ENCODE measurements around the gene BACE2.

- TF ChIP-seq EZH2 (IDR thresholded peaks at IDR 0.05; ENCODE audit: borderline replicate concordance, insufficient read depth, low read depth, low read length, poor library complexity, severe bottlenecking) (no peak), CTCF (IDR thresholded peaks at IDR 0.05) (no peak)
Observed at GRCh38 chr21:41247561-41248545, 79.9 kb downstream of the BACE2 start.
